GM23248 (cell line): ENCODE results near the gene ZFPM1.

Experiments used
- EZH2 ChIP-seq: fragments of 200-600 bp; sonication (generic); IDR thresholded peaks from 2 replicates; pipeline ENCODE4 v1.6.1; 2018; ENCODE audit warnings: antibody characterized with exemption, mild to moderate bottlenecking; ENCODE audit not compliant: insufficient read depth, poor library complexity, severe bottlenecking
- EZH2phosphoT487 ChIP-seq: fragments of 200-600 bp; sonication (generic); IDR thresholded peaks from 2 replicates; pipeline ENCODE4 v1.6.1; 2018; ENCODE audit warnings: antibody characterized with exemption, moderate library complexity, mild to moderate bottlenecking, low read depth; ENCODE audit not compliant: insufficient read depth

GRCh38 chr16:88558457-88559442, 105.7 kb downstream of the ZFPM1 start:
- TF ChIP-seq EZH2 (no peak), EZH2phosphoT487 (no peak)
